Erythroblast (primary cell): Measurements from ENCODE around the gene MTIF3.

Source experiments
- GATA1 ChIP-seq: IDR thresholded peaks from 2 replicates; pipeline ENCODE4 v1.6.1; 2011; ENCODE audit warnings: low read depth, mild to moderate bottlenecking, control low read depth, low read length, moderate library complexity
- POLR2A ChIP-seq: IDR thresholded peaks from 2 replicates; pipeline ENCODE4 v1.6.1; 2011; ENCODE audit warnings: mild to moderate bottlenecking, low read length

- TF ChIP-seq POLR2A (no peak), GATA1 (no peak)
Observed at GRCh38 chr13:27472941-27473340, 22.6 kb upstream of the MTIF3 start.
